Subcutaneous adipose tissue (tissue), 4 donors: ENCODE data around the gene GADD45A. TPM values are rescaled to one million over a fixed set of nuclear protein-coding genes. Genes with fewer than 3 reads are reported as not detected.

Experiments used
- total RNA-seq, 4 donors: library from RNA; depleted of rRNA; stranded (reverse); fragments of >200 nt; gene quantifications; one replicate each; pipeline ENCODE4 v1.1.0, GENCODE V29; 2016
- TF ChIP-seq, protein P1 (sequence below): fragments of 450-650 bp; IDR thresholded peaks from one replicate; pipeline ENCODE4 v1.5.1; 2016; ENCODE audit warnings: low read depth, mild to moderate bottlenecking, control low read depth, antibody characterized with exemption, moderate library complexity

GADD45A gene
- total RNA-seq, 4 donors from 2014 or later = 45.9 to 85.5 (median 66.8) TPM

- TF ChIP-seq, protein P1, sequence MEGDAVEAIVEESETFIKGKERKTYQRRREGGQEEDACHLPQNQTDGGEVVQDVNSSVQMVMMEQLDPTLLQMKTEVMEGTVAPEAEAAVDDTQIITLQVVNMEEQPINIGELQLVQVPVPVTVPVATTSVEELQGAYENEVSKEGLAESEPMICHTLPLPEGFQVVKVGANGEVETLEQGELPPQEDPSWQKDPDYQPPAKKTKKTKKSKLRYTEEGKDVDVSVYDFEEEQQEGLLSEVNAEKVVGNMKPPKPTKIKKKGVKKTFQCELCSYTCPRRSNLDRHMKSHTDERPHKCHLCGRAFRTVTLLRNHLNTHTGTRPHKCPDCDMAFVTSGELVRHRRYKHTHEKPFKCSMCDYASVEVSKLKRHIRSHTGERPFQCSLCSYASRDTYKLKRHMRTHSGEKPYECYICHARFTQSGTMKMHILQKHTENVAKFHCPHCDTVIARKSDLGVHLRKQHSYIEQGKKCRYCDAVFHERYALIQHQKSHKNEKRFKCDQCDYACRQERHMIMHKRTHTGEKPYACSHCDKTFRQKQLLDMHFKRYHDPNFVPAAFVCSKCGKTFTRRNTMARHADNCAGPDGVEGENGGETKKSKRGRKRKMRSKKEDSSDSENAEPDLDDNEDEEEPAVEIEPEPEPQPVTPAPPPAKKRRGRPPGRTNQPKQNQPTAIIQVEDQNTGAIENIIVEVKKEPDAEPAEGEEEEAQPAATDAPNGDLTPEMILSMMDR = no peak
These were observed 11.4 kb upstream of the GADD45A start for GRCh38 chr1:67673468-67674201.

DNA sequence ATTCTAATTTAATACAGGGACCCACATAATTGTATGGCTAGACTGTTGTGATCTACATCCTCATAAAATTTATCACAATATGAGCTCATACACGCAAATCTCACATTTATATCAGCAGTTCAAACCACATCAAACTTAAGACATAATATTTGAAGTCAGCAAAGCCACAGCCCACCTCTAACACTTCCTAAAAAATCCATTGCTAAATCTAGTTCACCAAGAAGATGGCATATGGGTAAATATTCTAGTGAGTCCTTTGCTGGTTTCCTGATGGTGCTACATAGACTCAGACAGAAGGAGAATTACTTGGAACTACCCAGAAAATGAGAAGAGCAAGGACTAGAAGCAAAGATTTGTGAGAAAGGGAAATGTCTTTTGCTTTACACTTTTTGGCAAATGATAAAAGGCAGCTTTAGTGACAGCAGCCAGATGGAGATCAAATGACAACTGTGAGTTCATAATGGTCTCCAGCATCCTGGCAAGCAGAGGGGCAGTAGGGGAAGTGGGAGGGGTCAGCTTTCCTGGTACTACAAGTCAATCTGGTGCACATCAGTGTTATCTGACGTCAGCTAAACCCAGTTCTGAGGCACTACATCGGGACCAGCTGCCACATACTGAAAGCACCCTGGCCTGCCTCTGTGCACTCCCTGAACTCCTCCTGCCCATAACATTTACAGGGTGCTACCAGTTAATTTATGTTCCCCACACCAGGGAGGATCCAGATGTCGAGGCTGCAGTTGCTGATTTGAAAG lies 10.6 kb upstream of the GADD45A start:
- TF ChIP-seq, protein P1 = no peak

- TF ChIP-seq, protein P1 = no peak
These were observed 9.2 kb upstream of the GADD45A start for GRCh38 chr1:67675800-67676199.

DNA sequence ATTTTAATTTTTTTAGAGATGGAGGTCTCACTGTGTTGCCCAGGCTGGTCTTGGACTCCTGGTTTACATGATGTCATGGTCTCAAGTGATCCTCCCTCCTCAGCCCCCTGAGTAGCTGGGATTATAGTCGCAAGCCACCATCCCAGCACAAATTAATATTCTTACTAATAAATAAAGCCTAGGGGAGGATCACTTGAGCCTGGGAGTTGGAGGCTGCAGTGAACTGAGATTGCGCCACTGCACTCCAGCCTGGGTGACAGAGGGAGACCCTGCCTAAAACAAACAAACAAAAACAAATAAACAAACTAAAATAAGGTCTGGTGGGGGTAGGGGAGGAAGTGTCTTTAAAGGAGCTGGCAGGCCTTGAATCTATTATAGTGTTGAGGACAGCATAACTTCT lies 8.7 kb upstream of the GADD45A start:
- TF ChIP-seq, protein P1 = no peak

- TF ChIP-seq, protein P1 = no peak
These were observed 8.1 kb upstream of the GADD45A start for GRCh38 chr1:67676946-67677345.

GRCh38 chr1:67677408-67677807 lies 7.6 kb upstream of the GADD45A start:
- TF ChIP-seq, protein P1 = no peak

GRCh38 chr1:67677930-67678329 lies 7.1 kb upstream of the GADD45A start:
- TF ChIP-seq, protein P1 = no peak
